ENCODE data around the gene DPYSL3.

DPYSL3 gene

GRCh38 chr5:147348451-147348850 lies 161.4 kb downstream of the DPYSL3 start:
- no peak for TF ChIP-seq CTCF (IDR thresholded peaks at IDR 0.05; ENCODE audit: low read depth, low read length)

GRCh38 chr5:147348046-147348445 lies 161.8 kb downstream of the DPYSL3 start:
- no peak for TF ChIP-seq CTCF (IDR thresholded peaks at IDR 0.05; ENCODE audit: low read depth, low read length)
- DNase-seq (ENCODE audit: extremely low read depth, low read depth): no peak

More at GRCh38 chr5:147348451-147348850, 161.4 kb downstream of the DPYSL3 start:
- DNase-seq (ENCODE audit: extremely low read depth, low read depth): no peak

- no peak for DNase-seq (ENCODE audit: extremely low read depth, low read depth)
- no peak for TF ChIP-seq CTCF (IDR thresholded peaks at IDR 0.05; ENCODE audit: low read depth, low read length)
Observed at GRCh38 chr5:147346006-147346561, 163.8 kb downstream of the DPYSL3 start.

GRCh38 chr5:147344861-147345260 lies 165.0 kb downstream of the DPYSL3 start:
- no peak for TF ChIP-seq CTCF (IDR thresholded peaks at IDR 0.05; ENCODE audit: low read depth, low read length)
- DNase-seq (ENCODE audit: extremely low read depth, low read depth): no peak

GRCh38 chr5:147341345-147341744 lies 168.5 kb downstream of the DPYSL3 start:
- no peak for DNase-seq (ENCODE audit: extremely low read depth, low read depth)
- no peak for TF ChIP-seq CTCF (IDR thresholded peaks at IDR 0.05; ENCODE audit: low read depth, low read length)

- TF ChIP-seq CTCF (IDR thresholded peaks at IDR 0.05; ENCODE audit: low read depth, low read length): no peak
Observed at GRCh38 chr5:147340941-147341340, 168.9 kb downstream of the DPYSL3 start.

More at GRCh38 chr5:147340941-147341340, 168.9 kb downstream of the DPYSL3 start:
- DNase-seq (ENCODE audit: extremely low read depth, low read depth): no peak

All from AG09319 (cell line).